Measurements from ENCODE around the gene RBBP6.

Gene RBBP6

DNA sequence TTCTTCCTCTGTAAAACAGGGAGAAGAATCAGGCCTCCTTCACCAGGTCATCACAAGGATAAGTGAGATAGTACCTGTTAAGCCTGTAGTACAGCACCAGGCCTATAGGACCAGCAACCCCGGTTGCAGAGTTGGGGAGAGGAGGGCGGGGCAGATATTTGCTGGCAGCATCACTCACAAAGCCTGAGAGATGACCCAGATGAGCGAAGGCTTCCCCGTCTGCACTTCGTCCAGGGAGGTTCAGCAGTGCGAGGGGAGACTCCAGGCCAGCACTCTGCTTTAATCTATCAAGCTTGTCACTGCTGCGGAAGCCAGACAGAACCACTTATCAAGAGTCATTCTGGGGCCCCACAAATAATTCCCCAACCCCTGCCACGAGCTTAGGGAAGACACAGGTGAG is 15.8 kb upstream of the RBBP6 start:
- no peak for DNase-seq (ENCODE audit: low spot score)

DNA sequence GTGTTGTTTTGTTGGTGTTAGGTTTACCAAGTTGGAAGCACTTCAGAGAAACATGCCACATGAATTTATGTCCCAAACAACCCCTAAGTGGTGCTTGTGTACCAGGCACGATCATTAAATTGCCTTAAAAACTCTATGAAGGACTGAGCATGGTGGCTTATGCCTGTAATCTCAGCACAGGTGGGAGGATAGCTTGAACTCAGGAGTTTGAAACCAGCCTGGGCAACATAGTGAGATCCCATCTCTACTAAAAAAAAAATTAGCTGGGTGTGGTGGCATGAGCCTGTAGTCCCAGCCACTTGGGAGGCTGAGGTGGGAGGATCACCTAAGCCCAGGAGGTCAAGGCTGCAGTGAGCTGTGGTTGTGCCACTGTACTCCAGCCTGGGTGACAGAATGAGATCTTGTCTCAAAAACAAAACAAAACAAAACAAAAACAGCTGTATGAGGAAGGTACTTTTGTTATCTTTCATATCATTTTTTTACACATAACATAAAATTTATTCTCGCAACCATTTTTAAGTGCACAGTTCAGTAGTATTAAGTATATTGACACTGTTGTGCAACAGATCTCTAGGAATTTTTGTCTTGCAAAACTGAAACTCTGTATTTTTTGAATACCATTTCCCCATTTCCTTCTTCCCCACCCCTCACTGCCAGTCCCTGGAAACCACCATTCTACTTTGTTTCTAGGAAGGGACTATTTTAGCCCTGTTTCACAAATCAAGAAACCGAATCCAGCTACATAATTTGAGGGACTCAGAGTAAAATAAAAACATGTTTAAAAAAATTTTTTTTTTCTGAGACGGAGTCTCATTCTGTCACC is 14.3 kb upstream of the RBBP6 start:
- DNase-seq (ENCODE audit: low spot score): no peak

DNA sequence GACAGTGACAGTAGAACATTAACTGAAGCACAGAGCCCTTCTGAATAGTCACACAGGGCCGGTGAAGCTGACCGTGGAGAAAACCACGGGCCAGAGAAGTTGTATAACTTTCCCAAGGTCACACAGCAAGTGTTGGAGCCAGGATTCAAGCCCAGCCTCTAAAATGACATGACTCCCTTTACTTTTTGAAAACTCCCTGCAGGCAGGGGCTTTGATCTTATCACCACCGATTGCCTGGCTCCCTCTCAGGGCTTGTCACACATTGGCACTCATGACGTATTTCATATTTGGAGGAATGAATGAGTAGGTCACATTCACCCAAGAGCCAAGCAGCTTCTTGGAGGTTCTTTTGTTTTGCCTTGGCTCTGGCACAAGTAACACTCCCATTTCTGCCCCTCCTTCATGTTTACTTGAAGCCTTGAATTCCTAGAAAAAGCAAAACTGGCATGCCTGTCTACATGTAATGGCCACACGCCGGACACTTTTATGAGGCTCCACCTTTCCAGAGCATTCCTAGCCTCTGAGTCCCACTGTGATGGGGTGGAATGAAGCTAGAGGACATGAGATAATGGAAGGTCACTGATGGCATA is 13.3 kb upstream of the RBBP6 start:
- no peak for DNase-seq (ENCODE audit: low spot score)

DNA sequence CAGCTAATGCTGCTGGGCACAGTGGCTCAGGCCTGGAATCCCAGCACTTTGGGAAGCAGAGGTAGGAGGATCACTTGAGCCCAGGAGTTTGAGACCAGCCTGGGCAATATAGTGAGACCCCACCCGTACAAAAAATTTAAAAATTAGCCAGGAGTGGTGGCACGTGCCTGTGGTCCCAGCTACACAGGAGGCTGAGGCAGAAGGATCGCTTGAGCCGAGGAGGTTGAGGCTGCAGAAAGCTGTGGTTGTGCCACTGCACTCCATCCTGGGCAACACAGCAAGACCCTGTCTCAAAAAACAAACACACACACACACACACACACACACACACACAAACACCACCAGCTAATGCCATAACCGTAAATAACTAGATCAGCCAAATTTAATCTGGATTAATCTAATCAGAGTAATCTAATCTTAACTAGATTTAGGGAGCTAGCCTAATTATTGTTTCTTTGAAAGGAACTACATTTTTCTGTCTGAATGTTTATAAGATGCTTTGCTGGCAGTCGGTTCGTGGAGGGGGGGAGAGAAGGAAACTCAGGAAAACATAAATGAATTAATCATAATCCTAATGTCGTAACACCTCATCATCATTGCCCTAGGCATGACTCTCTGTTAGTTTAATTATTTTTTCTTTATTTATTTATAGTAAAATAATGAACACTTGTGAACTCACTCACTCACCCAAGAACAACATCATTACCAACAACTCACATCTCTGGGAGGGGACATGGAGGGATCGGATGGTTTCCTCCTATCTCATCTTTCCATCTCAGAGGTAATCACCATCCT is 12.5 kb upstream of the RBBP6 start:
- no peak for DNase-seq (ENCODE audit: low spot score)

DNA sequence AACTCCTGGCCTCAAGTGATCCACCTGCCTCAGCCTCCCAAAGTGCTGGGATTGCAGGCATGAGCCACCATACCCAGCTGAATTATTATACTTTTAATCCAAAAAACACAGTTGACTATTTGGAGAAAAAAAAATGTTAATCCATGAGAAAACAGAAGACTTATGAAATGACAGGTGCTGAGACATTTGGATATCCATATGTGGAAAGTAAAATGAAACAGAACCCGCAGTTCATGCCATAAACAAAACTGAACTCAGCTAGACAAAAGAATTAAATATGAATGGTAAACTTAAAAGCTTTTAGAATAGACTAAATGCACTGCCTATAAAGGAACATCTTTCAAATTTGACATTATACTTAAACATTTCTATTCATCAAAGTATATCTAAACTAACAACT is 8.2 kb upstream of the RBBP6 start:
- DNase-seq (ENCODE audit: low spot score): no peak

- DNase-seq (ENCODE audit: low spot score): no peak
Measured at GRCh38 chr16:24534620-24535019, 4.7 kb upstream of the RBBP6 start.

DNA sequence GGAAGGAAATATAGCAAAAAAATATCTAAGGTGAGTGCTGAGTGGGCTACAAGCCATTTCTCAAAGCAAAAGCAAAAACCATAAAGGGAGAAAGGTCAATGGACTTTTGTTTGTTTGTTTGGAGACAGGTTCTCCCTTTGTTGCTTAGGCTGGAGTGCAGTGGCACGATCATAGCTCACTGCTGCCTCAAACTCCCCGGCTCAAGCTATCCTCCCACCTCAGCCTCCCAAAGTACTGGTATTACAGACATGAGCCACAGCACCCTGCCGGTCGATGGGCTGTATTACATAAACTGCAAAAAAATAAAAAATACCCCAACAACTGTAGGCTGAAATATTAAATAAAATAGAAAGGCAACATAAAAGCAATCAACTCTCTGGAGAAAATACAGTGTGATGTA is 3.5 kb upstream of the RBBP6 start:
- no peak for DNase-seq (ENCODE audit: low spot score)

DNA sequence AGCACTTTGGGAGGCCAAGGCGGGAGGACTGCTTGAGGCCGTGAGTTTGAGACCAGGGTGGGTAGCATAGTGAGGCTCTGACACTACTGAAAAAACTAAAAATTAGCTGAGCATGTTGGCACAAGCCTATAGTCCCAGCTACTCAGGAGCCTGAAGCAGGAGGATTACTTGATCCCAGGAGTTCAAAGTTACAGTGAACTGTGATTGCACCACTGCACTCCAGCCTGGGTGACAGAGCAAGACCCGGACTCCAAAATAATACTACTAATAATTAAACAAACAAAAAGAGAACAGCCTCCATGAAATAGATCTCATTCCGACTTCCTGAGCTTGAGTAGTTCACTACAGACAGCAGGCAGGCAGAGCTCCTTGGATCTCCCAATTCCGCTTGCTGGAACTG is 2.7 kb upstream of the RBBP6 start:
- DNase-seq (ENCODE audit: low spot score): no peak

DNA sequence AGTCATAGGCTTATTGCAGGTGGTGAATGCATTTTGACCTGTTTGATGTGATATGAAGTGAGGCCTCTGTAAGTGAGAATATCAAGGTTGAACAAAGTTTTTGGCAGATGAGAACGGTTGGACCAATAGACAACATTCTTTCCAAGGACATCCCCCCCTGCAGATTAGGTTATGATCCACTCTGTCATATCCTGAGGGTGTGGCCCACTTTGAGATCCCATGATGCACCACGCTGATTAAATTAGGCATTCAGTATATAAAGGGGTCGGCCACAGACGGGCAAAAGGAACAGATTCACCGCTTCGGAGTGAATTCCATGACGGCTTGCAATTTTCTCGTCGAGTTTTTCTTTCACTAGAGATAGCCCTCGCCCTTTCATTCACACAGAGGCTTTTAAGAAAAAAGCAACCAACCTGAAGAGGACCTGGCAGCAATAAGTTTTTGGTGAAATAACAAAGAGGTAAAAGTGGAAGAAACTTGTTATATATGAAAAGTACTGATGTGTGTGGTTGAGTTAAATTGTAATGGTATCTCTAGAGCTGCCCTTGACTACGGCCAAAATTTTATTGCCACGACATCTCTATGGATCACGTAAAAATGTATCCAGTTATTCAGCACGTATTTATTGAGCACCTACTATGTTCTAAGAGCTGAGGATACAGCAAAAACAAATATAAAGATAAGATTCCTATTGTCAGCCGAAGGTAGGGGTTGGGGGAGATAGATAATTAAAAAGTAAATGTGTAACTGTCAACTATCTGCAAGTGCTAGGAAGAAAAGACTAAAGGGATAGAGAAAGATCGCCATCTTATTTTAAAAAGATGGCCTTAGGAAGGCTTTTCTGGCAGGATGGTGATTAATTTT is 1.7 kb upstream of the RBBP6 start:
- no peak for DNase-seq (ENCODE audit: low spot score)

DNA sequence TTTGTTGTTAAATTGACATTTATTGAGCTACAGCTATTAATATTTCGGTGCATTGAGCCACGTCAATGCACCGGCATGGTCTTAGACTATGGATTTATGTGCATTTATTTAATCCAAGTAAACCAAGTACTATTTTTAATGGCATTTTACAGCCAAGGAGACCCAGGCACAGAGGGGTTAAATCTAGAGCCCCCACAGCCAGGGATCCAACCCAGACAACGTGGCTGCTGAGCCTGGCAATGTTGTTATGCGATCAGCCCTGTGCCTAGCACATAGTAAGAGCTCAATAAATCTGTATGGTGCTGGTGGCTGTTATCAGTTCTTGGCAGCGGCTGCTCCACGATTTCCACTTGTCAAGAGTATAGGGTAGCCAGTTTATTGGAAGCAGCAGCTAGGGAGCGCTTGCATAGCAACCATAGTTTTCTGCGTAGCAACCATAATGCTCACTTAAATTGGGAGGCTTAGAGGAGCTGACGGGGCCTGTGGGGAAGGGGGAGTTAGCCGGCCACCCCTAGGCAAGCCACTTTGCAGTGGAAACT is 541 bp upstream of the RBBP6 start:
- DNase-seq (ENCODE audit: low spot score): no peak

DNA sequence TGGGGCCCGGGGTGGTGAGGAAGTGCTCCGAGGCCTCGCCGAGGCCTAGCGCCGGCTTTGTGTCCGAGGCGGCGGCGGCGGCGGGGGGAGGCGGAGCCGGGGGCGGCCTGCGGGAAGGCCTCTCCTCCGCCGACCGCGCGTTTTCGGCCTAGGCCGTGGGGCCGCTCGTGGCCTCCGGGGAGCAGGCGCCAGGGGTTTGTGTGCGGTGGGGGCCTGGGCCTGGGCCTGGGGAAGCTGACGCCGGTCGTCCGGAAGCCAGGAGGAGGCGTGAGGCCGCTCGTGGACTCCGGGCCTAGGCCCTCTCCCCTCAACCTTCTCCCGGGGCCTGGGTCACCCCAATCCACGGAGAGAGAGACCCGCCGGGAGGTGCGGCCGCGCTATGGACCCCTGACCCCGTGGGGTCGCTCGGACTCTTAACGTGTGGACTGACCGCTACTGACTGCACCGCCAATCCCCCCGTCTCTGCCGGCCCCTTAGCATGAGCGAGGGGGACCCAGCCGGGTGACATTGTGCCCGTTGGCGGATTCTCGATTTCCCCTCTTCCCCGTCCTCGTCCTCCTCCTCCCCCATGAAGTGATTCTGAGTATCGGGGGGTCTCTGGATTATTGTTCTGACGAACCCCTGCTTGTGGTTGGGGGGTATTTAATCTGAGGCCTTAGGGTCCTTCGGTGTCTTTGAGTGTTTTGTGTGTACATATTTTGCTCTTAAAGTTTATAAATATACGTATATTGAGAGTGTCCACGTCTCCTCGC is 660 bp downstream of the RBBP6 start:
- DNase-seq (ENCODE audit: low spot score): peak; percentile 22

DNA sequence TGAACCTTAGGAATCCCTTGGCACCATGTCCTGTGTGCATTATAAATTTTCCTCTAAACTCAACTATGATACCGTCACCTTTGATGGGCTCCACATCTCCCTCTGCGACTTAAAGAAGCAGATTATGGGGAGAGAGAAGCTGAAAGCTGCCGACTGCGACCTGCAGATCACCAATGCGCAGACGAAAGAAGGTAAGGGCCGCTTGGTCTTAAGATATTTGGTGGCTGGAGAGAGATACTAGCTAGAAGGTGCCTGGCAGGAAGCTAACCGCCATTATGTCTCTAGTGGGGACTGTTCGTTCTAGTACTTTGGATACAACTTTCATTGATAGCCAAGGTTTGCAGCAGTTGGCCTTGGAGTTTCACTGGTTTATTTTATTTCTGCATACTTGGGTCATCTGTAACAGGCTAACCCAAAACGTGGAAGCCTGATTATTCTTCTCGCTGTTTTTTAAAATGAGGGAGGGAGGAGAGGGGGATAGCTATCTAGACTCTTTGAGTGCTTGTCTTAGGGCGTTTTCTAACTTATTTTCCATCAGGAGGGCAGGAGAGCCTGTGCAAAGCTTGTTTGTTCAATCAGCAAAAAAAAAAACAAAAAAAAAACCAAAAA is 1.3 kb downstream of the RBBP6 start:
- DNase-seq (ENCODE audit: low spot score): peak; percentile 36

GRCh38 chr16:24541233-24541933 is 2.0 kb downstream of the RBBP6 start:
- peak; percentile 23 for DNase-seq (ENCODE audit: low spot score)

GRCh38 chr16:24543949-24544348 is 4.6 kb downstream of the RBBP6 start:
- DNase-seq (ENCODE audit: low spot score): no peak

DNA sequence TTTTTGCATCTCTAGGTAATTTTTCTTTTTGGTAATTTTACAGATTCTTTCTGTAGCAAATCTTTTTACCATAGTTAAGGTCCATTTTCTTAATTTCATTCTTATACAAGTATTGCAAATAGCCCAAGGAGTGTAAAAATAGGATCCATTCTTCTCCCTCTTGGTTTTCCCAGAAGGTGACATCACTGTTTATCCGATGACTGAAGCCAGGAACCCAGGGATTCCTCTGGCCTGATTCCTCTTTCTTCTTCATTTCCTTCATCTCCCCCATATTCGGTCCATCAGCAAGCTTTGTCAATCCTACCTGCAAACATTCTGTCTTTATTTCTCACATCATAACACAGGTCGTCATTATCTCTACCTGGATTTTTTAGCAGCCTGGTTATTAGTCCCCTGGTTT is 5.3 kb downstream of the RBBP6 start:
- DNase-seq (ENCODE audit: low spot score): peak; percentile 32

- no peak for DNase-seq (ENCODE audit: low spot score)
Measured at GRCh38 chr16:24550295-24550694, 10.9 kb downstream of the RBBP6 start.

- DNase-seq (ENCODE audit: low spot score): no peak
Measured at GRCh38 chr16:24552705-24553246, 13.4 kb downstream of the RBBP6 start.

DNA sequence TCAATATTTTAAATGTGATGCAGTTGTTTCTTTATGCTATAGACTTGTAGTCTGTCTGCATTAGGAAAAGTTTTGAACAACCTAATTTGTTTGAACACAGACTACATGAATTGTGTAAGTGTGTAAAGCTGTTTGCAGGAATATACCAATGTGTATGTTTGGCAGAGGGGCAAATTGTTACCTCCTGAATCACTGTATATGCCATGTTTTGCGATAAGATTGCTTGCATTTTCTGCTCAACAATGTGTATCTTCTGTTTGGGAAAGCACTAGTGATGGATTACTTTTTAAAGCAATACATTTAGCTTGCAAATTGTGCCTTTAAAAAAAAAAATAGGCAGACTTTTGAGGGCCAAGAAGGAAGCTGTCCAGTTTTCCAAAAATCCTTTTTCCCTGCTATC is 14.6 kb downstream of the RBBP6 start:
- DNase-seq (ENCODE audit: low spot score): no peak

DNA sequence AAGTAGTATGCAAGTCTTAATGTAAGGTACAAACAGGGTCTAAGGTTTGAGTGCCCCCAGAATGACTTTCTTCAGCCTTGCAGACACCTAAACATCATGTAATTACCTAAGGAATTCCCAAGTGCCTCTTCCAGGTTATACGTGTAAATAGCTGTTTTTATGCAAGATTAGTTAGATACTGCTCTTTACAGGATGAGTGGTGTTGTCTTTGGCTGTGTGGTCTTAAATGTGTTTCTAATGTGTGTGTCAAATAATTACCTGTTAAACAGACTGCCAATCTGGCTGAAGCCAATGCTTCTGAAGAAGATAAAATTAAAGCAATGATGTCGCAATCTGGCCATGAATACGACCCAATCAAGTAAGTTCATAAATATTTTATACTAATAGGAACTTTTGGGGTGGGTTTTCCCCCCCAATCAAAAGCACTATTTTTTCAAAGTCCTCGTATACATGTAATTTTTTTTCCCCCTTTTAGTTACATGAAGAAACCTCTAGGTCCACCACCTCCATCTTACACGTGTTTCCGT is 16.0 kb downstream of the RBBP6 start:
- no peak for DNase-seq (ENCODE audit: low spot score)
